H54 (cell line): ENCODE measurements around the gene DTX2.
"Not testable (repeated sequence)": the region's sequence is repeated elsewhere in the genome, so short reads cannot be mapped to it uniquely, and the experiment has no call there.

ENCODE experiments used
- DNase-seq: peaks from one replicate; pipeline ENCODE4 v3.0.0; 2011; ENCODE audit warnings: low spot score, mixed read lengths; ENCODE audit not compliant: insufficient read length
- FAIRE-seq: peaks from 3 replicates; lab custom pipeline; 2011; peaks lifted over from hg19 to GRCh38; lab: Jason Lieb, UNC
- POLR2A ChIP-seq: IDR thresholded peaks from 2 replicates; pipeline ENCODE4 v1.6.1; 2011; ENCODE audit warnings: low read depth, mild to moderate bottlenecking, low read length

Gene DTX2

DNA sequence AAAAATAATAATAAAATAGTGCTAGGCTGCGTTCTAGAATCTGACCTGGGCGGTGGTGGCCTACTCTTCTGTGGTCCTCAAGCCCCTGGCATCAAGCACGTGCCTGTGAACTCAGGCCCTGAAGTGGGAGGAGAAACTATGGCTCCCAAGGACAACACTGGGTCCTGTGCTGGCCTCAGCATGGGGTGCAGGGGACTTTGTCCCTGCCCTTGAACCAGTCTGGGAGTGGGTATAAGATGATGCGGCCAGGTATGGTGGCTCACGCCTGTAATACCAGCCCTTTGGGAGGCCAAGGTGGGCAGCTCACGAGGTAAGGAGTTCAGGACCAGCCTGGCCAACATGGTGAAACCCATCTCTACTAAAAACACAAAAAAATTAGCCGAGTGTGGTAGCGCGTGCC, 31.3 kb upstream of the DTX2 start:
- DNase-seq (no peak), FAIRE-seq (no peak)
- no peak for TF ChIP-seq POLR2A

DNA sequence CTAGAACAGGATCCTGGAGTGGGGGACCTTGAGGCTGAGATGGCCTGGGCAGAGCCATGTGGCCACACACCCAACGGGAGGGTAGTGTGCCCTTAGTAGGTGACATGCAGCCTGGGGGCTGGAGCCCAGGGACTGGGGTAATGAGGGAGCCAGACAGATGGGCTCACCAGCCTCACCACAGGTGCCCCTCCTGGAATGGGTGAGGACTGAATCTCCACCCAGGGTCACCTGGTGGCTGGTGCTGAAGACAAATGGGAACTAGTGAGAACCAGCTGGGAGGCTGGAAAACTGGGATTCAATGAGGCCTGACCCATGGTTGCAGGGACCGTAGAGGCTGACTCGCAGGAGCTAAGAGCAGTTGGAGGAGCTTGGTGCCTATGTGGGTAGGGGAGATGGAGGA, 30.7 kb upstream of the DTX2 start:
- no peak for TF ChIP-seq POLR2A
- no peak for DNase-seq
- FAIRE-seq, result no peak

DNA sequence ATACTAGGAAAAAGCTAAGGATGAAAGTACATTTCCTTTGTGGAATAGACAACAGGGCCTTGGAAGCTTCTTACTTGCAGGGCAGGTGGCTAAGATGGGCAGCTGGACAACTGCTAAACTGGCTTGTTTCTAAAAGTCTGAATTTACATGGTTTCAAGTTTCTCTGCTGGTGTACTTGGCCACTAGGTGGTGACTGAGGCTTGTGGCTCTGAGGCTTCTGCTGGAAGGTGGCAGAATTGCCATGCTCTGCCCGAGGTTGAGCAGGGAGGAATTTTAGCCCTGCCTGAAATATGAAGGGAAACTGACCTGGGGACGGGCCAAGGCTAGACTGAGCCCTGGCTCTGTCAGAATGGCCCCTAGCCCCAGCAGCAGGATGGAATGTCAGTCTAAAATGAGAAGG, 23.6 kb upstream of the DTX2 start:
- not testable (repeated sequence) for FAIRE-seq, DNase-seq

DNA sequence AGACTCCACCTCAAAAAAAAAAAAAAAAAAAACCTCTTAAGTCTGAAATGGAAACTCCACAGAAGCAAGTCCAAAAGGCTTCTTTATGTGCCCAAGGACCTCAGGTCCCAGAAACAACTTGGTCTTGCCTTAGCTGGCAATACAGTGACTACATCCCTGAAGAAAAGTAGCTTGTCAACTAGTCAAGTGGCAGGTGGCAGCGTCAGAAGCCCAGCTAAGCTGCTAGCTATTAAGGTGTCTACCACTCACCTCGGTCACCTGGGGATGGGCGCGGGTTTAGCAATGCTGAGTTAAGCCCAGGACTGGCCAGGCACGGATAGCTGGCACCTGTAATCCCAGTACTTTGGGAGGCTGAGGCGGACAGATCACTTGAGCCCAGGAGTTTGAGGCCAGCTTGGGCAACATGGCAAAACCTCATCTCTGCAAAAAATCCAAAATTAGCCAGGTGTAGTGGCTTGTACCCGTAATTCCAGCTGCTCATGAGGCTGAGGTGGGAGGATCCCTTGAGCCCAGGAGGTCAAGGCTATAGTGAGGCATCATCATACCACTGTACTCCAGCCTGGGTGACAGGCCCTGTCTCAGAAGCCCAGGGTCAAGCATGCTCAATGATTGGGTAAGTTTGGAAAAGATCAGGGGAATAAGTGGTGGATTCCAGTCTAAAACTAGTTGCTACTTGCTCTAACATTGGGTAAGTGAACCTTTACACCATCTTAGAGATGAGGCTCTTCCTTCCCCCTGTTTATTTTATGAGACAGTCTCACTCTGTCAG, 22.2 kb upstream of the DTX2 start:
- DNase-seq, FAIRE-seq: not testable (repeated sequence)

DNA sequence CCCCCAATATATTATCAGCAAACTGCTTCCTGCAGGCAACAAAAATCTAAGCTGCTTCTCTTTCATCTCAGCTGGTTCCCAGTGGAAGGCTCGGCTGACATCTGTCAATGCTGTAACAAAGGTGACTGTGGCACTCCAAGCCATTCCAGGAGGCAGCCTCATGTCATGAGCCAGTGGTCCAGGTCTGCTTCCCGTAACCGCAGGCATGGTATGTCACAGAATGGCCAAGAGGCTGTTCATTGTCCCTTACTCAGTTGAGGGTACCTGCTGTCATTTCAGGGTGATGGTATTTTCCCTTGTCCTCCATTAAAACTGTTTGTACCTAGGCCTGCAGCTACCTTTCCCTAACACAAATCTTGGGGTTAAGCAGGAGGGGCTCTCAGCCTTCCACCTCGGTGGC, 21.1 kb upstream of the DTX2 start:
- not testable (repeated sequence) for DNase-seq, FAIRE-seq

DNA sequence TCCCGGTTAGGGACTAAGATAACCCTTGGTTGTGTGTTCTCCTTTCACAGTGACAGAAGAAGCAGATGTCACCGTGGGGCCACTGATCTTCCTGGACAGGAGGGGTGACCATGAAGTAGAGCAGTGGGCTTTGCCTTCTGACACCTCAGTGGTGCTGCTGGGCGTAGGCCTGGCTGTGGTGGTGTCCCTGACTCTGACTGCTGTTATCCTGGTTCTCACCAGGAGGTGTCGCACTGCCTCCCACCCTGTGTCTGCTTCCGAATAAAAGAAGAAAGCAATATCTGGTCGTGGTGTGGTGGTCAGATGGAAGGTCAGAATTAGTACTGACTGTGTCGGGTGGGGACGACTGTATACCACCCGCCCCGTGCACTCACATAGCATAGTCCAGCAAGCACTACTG, 19.7 kb upstream of the DTX2 start:
- DNase-seq, FAIRE-seq: not testable (repeated sequence)

DNA sequence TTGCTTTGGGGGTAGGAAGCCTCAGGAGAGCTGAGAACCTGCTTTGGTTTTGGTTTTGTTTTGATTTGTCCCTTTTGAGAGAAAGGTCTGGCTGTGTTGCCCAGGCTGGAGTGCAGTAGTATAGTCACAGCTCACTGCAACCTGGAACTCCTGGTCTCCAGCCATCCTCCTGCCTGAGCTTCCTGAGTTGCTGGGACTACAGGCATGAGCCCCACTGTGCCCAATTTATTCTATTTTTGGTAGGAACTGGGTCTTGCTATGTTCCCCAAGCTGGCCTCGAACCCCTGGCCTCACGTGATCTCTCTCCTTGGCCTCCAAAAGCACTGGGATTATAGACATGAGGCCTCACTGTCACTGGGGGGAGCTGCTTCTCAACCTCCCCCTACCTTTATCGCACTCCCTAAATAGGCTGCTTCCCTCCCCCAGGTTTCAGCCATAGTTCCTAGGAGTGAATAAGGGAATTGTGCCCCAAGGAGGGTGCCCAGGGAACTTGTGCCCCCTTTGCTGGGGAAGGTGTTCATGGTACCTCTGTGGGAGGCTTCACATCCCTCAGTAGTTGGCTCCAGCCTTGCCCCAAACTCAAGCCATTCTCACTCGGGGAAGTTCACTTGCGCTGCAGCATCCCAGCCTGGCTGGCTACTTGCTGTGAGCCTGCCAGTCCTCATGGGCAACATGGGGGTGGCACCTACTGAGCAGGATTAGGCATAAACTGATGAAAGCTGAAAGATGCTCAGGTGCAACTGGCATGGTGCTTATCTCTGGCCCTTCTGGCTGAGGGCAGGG, 18.7 kb upstream of the DTX2 start:
- not testable (repeated sequence) for DNase-seq, FAIRE-seq

DNA sequence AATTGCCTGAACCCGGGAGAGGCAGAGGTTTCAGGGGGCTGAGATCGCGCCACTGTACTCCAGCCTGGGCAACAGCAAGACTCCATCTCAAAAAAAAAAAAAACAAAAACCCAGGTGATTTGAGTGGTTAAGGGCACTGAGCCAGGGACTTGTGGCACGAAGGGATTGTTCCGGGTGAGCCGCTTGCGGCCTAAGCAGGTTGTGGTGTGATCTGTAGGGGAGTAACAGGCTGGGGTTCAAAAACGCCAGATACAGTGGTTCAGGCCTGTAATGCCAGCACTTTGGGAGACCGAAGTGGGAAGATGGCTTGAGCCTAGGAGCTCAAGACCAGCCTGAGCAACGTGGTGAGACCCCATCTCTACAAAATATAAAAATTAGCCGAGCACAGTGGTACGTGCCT, 17.7 kb upstream of the DTX2 start:
- not testable (repeated sequence) for FAIRE-seq, DNase-seq

DNA sequence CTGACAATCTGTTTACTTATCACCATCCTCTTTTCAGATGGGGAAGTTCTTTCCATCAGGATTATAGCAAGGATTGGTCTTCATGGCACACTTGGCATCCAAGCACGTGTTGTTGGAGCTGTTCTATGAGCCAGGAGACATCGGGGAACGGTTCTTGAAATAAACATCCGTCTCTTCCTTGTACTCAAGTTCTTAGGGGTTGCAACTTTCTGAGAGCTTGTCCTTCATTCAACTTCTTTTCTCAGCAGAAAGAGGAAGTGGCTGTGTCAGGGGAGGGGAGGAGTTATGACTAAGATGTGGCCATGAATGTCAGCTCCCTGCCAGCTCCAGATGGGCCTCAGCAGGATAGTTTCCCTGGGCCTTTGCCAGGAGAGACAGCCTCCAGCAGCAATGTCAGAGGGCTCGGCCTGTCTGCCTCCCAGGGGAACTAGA, 15.9 kb upstream of the DTX2 start:
- FAIRE-seq, result peak; percentile 67
- not testable (repeated sequence) for DNase-seq

DNA sequence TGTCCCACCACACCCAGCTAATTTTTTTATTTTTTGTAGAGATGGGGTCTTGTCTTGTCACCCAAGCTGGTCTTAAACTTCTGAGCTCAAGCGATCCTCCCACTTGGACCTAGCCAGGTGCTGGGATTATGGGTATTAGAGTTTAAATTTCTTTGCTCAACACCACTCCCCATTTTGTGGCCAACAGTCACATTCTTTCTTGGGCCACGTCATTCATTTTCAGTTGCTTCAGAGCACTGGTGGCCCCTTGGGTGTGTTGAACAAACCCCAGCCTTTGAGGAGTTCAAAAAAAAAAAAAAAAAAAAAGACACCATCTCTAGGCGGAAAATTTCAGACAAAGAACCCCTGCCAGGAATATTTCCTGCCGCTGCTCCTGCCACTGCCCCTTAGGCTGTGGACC, 4.5 kb upstream of the DTX2 start:
- not testable (repeated sequence) for DNase-seq, FAIRE-seq

DNA sequence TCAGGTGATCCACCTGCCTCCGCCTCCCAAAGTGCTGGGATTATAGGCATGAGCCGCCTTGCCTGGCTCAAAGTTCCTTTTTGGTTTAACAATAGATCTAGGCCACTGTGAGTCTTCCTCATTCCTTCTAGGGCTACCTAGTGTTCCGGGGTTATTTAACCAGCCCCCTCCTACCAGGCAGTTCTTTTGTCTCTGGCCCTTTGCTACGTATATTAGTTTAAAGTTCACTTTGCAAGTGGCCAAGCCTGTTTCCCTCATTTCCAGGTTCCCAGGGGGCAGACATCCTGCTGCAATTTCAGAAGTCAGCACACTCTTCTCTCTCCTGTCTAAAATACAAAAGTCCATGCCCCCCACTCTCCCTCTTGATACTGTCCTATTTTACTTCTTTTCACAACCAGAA, 3.0 kb upstream of the DTX2 start:
- DNase-seq, FAIRE-seq: not testable (repeated sequence)

DNA sequence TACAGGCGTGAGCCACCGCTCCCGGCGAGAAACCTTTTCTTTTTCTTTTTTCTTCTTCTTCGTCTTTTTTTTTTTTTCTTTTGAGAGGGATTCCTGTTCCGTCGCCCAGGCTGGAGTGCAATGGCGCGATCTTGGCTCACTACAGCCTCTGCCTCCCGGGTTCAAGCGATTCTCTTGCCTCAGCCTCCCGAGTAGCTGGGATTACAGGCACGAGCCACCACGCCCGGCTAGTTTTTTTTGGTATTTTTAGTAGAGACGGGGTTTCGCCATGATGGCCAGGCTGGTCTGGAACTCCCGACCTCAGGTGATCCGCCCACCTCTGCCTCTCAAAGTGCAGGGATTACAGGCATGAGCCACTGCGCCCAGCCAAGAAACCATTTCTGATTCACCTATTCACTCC, 742 bp upstream of the DTX2 start:
- DNase-seq, FAIRE-seq: not testable (repeated sequence)

DNA sequence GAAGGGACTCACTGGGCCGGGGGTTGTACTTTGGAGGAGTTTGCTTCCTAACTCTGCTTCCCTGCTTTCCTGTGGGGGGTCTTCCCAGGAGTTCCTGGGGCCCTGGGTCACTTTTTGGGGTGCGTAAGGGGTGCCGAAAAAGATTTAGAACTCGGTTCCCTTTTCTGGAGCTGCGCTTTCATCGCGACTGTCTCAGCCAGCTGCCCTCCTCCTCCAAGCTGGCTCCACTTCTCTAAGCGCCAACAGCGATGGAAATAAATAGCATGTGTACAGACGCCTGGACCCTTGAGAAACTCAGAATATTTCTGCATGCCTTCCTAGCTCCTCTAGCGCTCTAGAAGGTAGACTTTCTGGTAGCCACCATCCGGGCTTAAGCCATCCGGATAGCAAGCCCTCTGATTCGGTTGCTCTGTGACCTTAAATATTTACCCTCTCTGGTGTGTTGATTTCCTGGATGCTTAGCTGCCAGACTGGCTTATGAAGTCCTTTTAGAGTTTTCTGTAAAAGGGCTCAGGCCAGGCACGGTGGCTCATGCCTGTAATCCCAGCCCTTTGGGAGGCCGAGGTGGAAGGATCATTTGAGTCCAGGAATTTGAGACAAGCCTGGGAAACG, 868 bp downstream of the DTX2 start:
- not testable (repeated sequence) for DNase-seq, FAIRE-seq

DNA sequence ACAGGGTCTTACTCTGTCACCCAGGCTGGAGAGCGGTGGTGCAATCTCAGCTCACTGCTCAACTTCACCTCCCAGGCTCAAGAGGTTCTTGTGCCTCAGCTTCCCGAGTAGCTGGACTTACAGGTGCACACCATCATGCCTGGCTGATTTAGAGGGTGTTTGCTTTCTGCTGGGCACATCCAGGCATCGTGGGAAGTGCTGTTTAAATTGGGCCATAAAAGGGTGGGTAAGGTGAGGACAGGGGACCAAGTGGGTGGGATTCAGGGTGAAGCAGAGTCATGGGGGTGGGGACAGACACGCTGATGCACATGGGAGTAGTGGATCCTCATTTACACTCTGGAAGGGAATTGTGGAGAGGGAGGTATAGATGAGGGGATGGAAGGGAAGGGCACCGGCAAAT, 3.5 kb downstream of the DTX2 start:
- not testable (repeated sequence) for FAIRE-seq, DNase-seq

DNA sequence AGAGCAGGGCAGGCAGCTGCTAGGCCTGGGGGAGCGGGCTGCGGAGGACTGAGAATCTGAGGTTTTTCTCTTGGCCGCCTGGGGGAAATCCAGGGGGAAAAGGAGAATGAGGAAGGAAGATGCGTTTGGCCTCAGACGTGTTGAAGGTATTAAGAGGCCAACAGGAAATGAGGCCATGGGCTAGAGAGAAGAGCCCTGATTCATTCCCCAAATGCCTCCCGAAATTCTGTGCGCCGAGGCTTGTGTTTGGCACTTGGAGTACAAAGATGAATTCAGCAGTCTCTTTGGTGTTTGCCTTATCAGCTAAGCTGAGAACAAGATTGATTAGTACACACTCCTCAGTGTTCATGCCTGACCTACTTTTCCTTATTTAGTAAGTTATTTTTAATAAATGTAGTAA, 4.4 kb downstream of the DTX2 start:
- not testable (repeated sequence) for FAIRE-seq, DNase-seq

DNA sequence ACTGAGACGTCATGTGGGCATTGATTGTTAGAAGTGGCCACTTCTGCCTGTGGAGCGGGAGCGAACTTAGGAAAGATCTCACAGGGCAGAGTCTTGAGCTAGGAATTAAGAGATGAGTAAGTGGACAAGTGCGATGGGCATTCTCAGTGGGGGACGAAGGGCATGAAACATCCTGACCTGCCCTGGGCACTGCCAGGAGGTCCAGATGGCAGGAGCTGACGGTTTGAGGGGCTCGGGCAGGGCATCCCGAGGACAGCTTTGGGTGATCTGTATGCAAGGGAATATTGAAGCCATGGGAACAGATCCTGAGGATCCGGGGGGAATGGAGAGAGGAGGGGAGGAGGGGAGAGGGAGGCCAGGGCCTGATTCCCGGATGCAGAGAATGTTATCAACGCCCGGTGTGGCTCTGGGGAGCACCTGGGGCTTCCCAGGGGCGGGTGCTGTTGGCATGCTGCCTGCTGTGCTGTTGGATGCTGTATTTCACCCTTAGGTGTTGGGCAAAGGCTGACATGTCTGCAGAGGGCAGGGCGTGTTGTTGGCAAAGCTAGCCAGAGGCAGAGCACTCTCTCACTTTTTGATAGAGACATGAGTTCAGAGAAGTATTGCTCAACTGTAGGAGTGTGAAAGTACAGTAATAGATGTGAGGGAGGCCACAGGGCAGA, 6.4 kb downstream of the DTX2 start:
- DNase-seq, result peak; percentile 35
- not testable (repeated sequence) for FAIRE-seq

DNA sequence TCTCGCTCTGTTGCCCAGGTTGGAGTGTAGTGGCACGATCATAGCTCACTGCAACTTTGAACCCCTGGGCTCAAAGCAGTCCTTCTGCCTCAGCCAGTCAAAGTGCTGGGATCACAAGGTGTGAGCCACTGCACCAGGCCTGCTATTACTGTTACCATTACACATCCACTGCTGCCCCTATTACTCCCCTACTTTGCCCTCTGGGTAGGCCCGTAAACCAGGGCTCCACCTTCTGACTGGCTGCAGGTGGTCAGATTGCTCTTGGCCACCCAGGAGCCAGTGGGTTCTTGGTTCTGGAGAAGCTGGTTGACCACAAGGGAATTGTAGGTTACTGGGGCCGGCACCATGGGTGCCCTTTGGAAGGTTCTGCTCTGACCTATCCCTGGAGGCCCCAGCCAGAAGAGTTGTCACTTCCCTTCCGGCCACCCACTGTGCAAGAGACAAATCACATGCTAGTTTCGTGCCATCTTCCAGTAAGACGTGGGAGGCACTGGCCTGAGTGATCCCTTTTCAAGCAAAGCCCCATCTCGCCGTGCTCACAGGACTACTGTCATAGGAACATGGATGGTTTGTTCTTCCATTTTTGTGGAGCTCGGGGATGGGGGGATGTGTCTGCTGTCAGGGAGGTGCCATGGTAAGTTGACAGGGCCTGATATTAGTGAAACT, 10.2 kb downstream of the DTX2 start:
- FAIRE-seq, DNase-seq: not testable (repeated sequence)

DNA sequence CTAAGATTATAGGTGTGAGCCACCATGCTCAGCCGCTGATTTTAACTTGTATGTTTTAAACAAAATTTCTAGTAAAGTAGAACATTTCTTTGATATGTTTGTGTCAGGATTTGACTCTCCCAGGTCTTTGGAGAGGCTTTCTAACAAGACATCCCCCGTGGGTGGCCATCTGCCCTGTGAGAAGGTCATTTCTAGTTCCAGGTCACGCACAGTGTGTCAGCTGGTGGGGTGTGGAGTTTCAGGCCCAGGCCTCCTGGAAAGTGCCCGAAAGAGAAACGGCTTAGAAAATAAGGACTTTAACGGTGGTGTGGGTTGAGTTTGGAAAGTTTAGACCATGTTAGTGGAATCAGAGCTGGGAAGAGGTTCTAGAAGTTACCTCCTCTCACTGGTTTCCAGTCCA, 11.6 kb downstream of the DTX2 start:
- FAIRE-seq, DNase-seq: not testable (repeated sequence)

DNA sequence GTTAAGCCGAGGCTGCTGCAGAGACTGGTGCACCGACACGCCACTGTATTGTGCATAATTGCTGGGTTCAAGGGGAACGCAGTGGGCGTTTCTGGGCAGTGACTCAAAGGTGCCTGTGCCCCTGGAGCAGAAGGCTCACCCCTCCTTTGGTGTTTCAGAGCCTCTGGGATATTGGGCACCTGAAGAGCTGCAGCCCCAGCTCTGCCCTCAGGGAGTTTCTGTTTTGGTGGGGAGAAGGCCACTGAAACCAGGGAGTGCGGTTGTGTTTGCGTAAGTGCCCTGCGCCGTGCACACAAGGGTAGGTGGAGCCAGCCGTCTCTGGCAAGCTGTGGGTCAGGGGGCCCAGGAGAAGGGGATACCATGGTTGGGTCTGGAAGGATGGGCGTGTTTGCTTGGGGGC, 14.8 kb downstream of the DTX2 start:
- not testable (repeated sequence) for DNase-seq, FAIRE-seq
